ENCODE results near the gene PTP4A2.
"Not testable (repeated sequence)": the region's sequence is repeated elsewhere in the genome, so short reads cannot be mapped to it uniquely, and the experiment has no call there.

DNA sequence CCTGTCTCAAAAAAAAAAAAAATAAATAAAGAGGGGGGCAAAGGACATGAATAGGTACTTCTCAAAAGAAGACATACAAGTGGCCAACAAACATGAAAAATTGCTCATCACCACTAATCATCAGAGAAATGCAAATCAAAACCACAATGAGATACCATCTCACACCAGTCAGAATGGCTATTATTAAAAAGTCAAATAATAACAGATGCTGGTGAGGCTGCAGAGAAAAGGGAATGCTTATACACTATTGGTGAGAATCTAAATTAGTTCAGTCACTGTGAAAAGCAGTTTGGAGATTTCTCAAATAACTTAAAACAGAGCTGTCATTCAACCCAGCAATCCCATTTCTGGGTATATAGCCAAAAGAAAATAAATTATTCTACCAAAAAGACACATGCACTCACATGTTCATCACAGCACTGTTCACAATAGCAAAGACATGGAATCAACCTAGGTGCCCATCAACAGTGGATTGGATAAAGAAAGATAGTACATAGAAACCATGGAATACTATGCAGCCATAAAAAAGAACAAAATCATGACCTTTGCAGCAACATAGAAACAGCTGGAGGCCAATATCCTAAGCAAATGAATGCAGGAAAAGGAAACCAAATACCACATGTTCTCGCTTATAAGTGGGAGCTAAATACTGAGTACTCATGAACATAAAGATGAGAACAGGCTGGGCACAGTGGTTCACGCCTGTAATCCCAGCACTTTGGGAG, 42.5 kb downstream of the PTP4A2 start:
- not testable (repeated sequence) for TF ChIP-seq POLR2A (IDR thresholded peaks at IDR 0.05)
- TF ChIP-seq, protein P1, sequence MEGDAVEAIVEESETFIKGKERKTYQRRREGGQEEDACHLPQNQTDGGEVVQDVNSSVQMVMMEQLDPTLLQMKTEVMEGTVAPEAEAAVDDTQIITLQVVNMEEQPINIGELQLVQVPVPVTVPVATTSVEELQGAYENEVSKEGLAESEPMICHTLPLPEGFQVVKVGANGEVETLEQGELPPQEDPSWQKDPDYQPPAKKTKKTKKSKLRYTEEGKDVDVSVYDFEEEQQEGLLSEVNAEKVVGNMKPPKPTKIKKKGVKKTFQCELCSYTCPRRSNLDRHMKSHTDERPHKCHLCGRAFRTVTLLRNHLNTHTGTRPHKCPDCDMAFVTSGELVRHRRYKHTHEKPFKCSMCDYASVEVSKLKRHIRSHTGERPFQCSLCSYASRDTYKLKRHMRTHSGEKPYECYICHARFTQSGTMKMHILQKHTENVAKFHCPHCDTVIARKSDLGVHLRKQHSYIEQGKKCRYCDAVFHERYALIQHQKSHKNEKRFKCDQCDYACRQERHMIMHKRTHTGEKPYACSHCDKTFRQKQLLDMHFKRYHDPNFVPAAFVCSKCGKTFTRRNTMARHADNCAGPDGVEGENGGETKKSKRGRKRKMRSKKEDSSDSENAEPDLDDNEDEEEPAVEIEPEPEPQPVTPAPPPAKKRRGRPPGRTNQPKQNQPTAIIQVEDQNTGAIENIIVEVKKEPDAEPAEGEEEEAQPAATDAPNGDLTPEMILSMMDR (IDR thresholded peaks at IDR 0.05): not testable (repeated sequence)

All from adrenal gland (tissue), 5 donors.